Omental fat pad (tissue), 4 donors: ENCODE results near the gene TMEM255B. TPM values are rescaled to one million over a fixed set of nuclear protein-coding genes. Genes with fewer than 3 reads are reported as not detected.
A peak's percentile ranks its signal among the peaks of the same experiment; 100 is the strongest.

ENCODE experiments used
- ATAC-seq: fragments of 150-250 bp; one replicate; pipeline ENCODE4 v1.9.1; 2016; ENCODE audit warnings: mild to moderate bottlenecking, moderate library complexity; ENCODE audit not compliant: low FRiP score
- DNase-seq: peaks from one replicate; pipeline ENCODE4 v3.0.0-alpha.2; 2019; ENCODE audit warnings: low spot score
- CTCF ChIP-seq, 3 donors: fragments of 450-650 bp; IDR thresholded peaks; one replicate each; pipeline ENCODE4 v1.5.1; 2016 to 2017; ENCODE audit warnings: antibody characterized with exemption in 3 of 3, mild to moderate bottlenecking in 3 of 3, moderate library complexity in 2 of 3
- total RNA-seq, 4 donors: library from RNA; depleted of rRNA; stranded (reverse); fragments of >200 nt; gene quantifications; one replicate each; pipeline ENCODE4 v1.1.0, GENCODE V29; 2016

Gene TMEM255B
- total RNA-seq, 4 donors from 2014 or later = 2.7 to 19.1 (median 11.7) TPM

DNA sequence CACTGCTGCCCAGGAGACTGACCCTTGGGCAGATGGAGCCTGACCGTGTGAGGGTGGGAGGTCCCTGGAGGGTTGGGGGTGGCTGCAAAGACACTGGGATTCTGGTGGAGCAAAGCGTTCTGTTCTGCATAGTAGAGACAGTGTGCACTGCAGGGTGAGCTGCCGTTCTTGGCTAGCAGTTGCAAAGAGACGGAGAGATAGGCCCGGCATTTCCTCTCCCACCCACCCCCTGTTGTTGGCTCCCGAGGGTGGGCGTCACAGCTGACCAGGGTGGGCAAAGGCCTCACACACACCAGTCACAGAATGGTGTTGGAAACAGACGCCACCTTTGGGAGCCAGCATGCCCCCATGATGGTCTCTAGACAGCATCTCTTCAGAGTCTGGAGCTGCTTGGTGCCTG is 11.4 kb downstream of the TMEM255B start:
- ATAC-seq (no peak), DNase-seq (no peak)
- TF ChIP-seq CTCF (IDR thresholded peaks at IDR 0.05) = no peak

DNA sequence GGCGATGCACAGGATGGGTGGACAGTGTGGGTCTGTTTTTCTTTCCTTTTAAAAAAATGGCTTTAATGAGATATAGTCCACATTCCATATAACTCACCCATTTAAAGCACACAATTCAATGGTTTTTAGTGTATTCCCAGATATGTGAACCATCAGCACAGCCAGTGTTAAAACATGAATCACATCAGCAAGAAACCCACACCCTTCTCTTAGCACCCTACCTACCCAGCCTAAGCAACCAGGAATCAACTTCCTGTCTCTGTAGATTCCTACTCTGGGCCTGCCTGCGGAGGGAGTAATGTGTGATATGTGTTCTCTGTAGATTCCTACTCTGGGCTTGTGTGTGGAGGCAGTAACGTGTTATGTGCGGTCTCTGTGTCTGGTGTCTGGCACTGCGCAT is 11.9 kb downstream of the TMEM255B start:
- DNase-seq (peak; percentile 19), ATAC-seq (no peak)
- TF ChIP-seq CTCF (IDR thresholded peaks at IDR 0.05) = no peak

GRCh38 chr13:113771709-113772331 is 12.8 kb downstream of the TMEM255B start:
- no peak for TF ChIP-seq CTCF (IDR thresholded peaks at IDR 0.05)
- no peak for ATAC-seq
- peak; percentile 11 for DNase-seq

DNA sequence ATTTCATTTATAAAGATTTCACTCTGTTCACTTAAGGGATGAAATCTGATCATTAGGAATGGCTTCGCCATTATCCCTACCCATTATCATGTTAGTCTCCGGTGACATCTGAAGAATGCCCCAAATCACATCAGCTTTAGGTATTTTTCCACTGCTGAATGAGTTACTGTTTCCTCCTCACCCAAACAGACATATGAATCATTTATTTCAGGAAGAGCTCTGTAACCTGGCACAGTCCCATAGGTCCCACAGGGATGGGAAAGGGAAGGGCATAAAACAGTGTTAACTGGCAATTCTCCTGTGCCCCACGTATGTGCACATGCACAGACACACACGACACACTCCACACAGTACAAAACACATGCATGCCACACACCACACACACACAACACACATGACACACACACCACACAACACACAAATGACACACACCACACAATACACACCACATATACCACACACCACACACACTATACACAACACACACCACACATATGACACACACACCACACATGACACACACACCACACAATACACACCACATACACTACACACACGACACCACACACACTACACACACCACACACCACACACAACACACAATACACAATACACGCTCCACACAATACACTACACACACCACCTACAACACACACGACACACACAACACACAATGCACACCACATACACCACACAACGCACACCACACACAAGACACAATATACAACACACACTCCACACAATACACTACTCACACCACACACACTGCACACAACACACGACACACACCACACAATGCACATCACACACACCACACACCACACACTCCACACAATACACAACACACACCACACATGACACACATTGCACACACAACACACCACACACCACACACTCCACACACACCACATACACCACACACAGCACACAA is 15.4 kb downstream of the TMEM255B start:
- DNase-seq = peak; percentile 17
- ATAC-seq = peak; percentile 41
- no peak for TF ChIP-seq CTCF (IDR thresholded peaks at IDR 0.05)

- TF ChIP-seq CTCF (IDR thresholded peaks at IDR 0.05) = no peak
- ATAC-seq (no peak), DNase-seq (peak; percentile 10)
Measured at GRCh38 chr13:113775451-113776145, 16.6 kb downstream of the TMEM255B start.

GRCh38 chr13:113776231-113777125 is 17.5 kb downstream of the TMEM255B start:
- no peak for TF ChIP-seq CTCF (IDR thresholded peaks at IDR 0.05)
- no peak for DNase-seq
- ATAC-seq = no peak
